ENCODE data around the gene APBA1. TPM values are rescaled to one million over a fixed set of nuclear protein-coding genes. Genes with fewer than 3 reads are reported as not detected.

Gene APBA1
- total and polyA plus RNA-seq, 2 donors (not counting 1 experiment from before 2014, with no cell fraction given) = 0.01 to 0.05 TPM

- WGBS (ENCODE audit: insufficient coverage) = 95% methylated on average over 8 of the region's 8 CpGs
- H3K4me3 Mint-ChIP-seq = no peak overlapping the region
- H3K36me3 ChIP-seq (replicated peaks in 1 of 2; ENCODE audit: control extremely low read depth in 1 of 2, control insufficient read depth in 1 of 2, extremely low read depth in 1 of 2, insufficient read depth in 2 of 2, low read length in 1 of 2) = no peaks in the 10 kb centered on the region
- no peaks in the 10 kb centered on the region for H3K4me1 ChIP-seq (ENCODE audit: control insufficient read depth in 2 of 2, insufficient read depth in 2 of 2, low read length in 2 of 2)
- H3K9me3 Mint-ChIP-seq (ENCODE audit: insufficient read depth) = peaks cover 3% of the 10 kb centered on the region
- POLR2A ChIA-PET = no interaction called here
- H4K20me1 ChIP-seq (ENCODE audit: control insufficient read depth, insufficient read depth, low read length, poor library complexity, severe bottlenecking) = no peaks in the 10 kb centered on the region
- H3K4me2 ChIP-seq (replicated peaks; ENCODE audit: low read depth, low read length, poor library complexity, severe bottlenecking) = no peak overlapping the region
- ATAC-seq (ENCODE audit: low read depth) (no peak), DNase-seq (no peak)
- no peak overlapping the region for H3K4me3 ChIP-seq (ENCODE audit: control extremely low read depth in 1 of 5, extremely low read depth in 1 of 5, insufficient read depth in 1 of 5, low read depth in 2 of 5, low read length in 4 of 5)
- H3K27me3 Mint-ChIP-seq = peaks cover 27% of the 10 kb centered on the region
- no peak overlapping the region for H2AFZ ChIP-seq (ENCODE audit: insufficient read depth, low read depth, low read length, poor library complexity, severe bottlenecking)
- H3K27ac ChIP-seq (ENCODE audit: low read length in 2 of 2) = no peak overlapping the region
- H3K9ac ChIP-seq (ENCODE audit: low read length) = no peak overlapping the region
- no peak overlapping the region for H3K27ac Mint-ChIP-seq
- intact Hi-C loops (cut with micrococcal nuclease) = no loop called here
- H3K79me2 ChIP-seq (ENCODE audit: control insufficient read depth, insufficient read depth, low read length) = no peaks in the 10 kb centered on the region
- CTCF ChIA-PET = no interaction called here
- TF ChIP-seq CTCF (IDR thresholded peaks at IDR 0.05) = no peak
- no peak for TF ChIP-seq EZH2 (IDR thresholded peaks at IDR 0.05; ENCODE audit: borderline replicate concordance, insufficient read depth, low read depth, low read length, poor library complexity, severe bottlenecking)
- H3K9me3 ChIP-seq (ENCODE audit: control extremely low read depth in 1 of 3, control insufficient read depth in 2 of 3, insufficient read depth in 1 of 3, low read length in 2 of 3) = peaks cover 0 to 14% (median 0%) of the 10 kb centered on the region in 3 donors
- H3K4me1 Mint-ChIP-seq = no peaks in the 10 kb centered on the region
- no peaks in the 10 kb centered on the region for H3K27me3 ChIP-seq (replicated peaks in 1 of 4; ENCODE audit: control extremely low read depth in 1 of 4, control insufficient read depth in 3 of 4, insufficient read depth in 4 of 4, low read length in 3 of 4)
Observed at GRCh38 chr9:69444021-69444420, 228.2 kb downstream of the APBA1 start.

GRCh38 chr9:69443178-69443577 is 229.0 kb downstream of the APBA1 start:
- no peaks in the 10 kb centered on the region for H3K36me3 ChIP-seq (replicated peaks in 1 of 2; ENCODE audit: control extremely low read depth in 1 of 2, control insufficient read depth in 1 of 2, extremely low read depth in 1 of 2, insufficient read depth in 2 of 2, low read length in 1 of 2)
- DNase-seq (no peak), ATAC-seq (ENCODE audit: low read depth) (no peak)
- no peak overlapping the region for H2AFZ ChIP-seq (ENCODE audit: insufficient read depth, low read depth, low read length, poor library complexity, severe bottlenecking)
- H3K9ac ChIP-seq (ENCODE audit: low read length) = no peak overlapping the region
- no peaks in the 10 kb centered on the region for H3K79me2 ChIP-seq (ENCODE audit: control insufficient read depth, insufficient read depth, low read length)
- ChIA-PET CTCF (no interaction called here), POLR2A (no interaction called here)
- no peaks in the 10 kb centered on the region for H3K27me3 ChIP-seq (replicated peaks in 1 of 4; ENCODE audit: control extremely low read depth in 1 of 4, control insufficient read depth in 3 of 4, insufficient read depth in 4 of 4, low read length in 3 of 4)
- Mint-ChIP-seq H3K27ac (no peak overlapping the region), H3K9me3 (ENCODE audit: insufficient read depth) (peaks cover 3% of the 10 kb centered on the region), H3K27me3 (peaks cover 27% of the 10 kb centered on the region), H3K4me1 (no peaks in the 10 kb centered on the region), H3K4me3 (no peak overlapping the region)
- H3K27ac ChIP-seq (ENCODE audit: low read length in 2 of 2) = no peak overlapping the region
- intact Hi-C loops (cut with micrococcal nuclease) = no loop called here
- no peaks in the 10 kb centered on the region for H4K20me1 ChIP-seq (ENCODE audit: control insufficient read depth, insufficient read depth, low read length, poor library complexity, severe bottlenecking)
- peaks cover 0 to 14% (median 0%) of the 10 kb centered on the region in 3 donors for H3K9me3 ChIP-seq (ENCODE audit: control extremely low read depth in 1 of 3, control insufficient read depth in 2 of 3, insufficient read depth in 1 of 3, low read length in 2 of 3)
- WGBS (ENCODE audit: insufficient coverage) = 79% methylated on average over 2 of the region's 3 CpGs
- no peak overlapping the region for H3K4me3 ChIP-seq (ENCODE audit: control extremely low read depth in 1 of 5, extremely low read depth in 1 of 5, insufficient read depth in 1 of 5, low read depth in 2 of 5, low read length in 4 of 5)
- TF ChIP-seq EZH2 (IDR thresholded peaks at IDR 0.05; ENCODE audit: borderline replicate concordance, insufficient read depth, low read depth, low read length, poor library complexity, severe bottlenecking) = no peak
- no peak for TF ChIP-seq CTCF (IDR thresholded peaks at IDR 0.05)
- no peaks in the 10 kb centered on the region for H3K4me1 ChIP-seq (ENCODE audit: control insufficient read depth in 2 of 2, insufficient read depth in 2 of 2, low read length in 2 of 2)
- no peak overlapping the region for H3K4me2 ChIP-seq (replicated peaks; ENCODE audit: low read depth, low read length, poor library complexity, severe bottlenecking)

Measured in B cell (primary cell).